Omental fat pad (tissue), 4 donors: ENCODE measurements around the gene SH2D4B. TPM values are rescaled to one million over a fixed set of nuclear protein-coding genes. Genes with fewer than 3 reads are reported as not detected.

Experiments used
- ATAC-seq: fragments of 150-250 bp; one replicate; pipeline ENCODE4 v1.9.1; 2016; ENCODE audit warnings: mild to moderate bottlenecking, moderate library complexity; ENCODE audit not compliant: low FRiP score
- DNase-seq: peaks from one replicate; pipeline ENCODE4 v3.0.0-alpha.2; 2019; ENCODE audit warnings: low spot score
- CTCF ChIP-seq, 3 donors: fragments of 450-650 bp; IDR thresholded peaks; one replicate each; pipeline ENCODE4 v1.5.1; 2016 to 2017; ENCODE audit warnings: antibody characterized with exemption in 3 of 3, mild to moderate bottlenecking in 3 of 3, moderate library complexity in 2 of 3
- total RNA-seq, 4 donors: library from RNA; depleted of rRNA; stranded (reverse); fragments of >200 nt; gene quantifications; one replicate each; pipeline ENCODE4 v1.1.0, GENCODE V29; 2016

The SH2D4B gene
- total RNA-seq, 4 donors from 2014 or later = 0.13 TPM; not detected in 3

- no peak for DNase-seq
- no peak for ATAC-seq
- TF ChIP-seq CTCF (IDR thresholded peaks at IDR 0.05) = no peak
These were observed 36.3 kb upstream of the SH2D4B start for GRCh38 chr10:80501381-80501912.

- DNase-seq = no peak
- TF ChIP-seq CTCF (IDR thresholded peaks at IDR 0.05) = no peak
These were observed 35.7 kb upstream of the SH2D4B start for GRCh38 chr10:80501913-80502521.

GRCh38 chr10:80502621-80503583 lies 34.8 kb upstream of the SH2D4B start:
- no peak for ATAC-seq
- no peak for DNase-seq
- no peak for TF ChIP-seq CTCF (IDR thresholded peaks at IDR 0.05)

More at GRCh38 chr10:80501913-80502521, 35.7 kb upstream of the SH2D4B start:
- no peak for ATAC-seq

- no peak for TF ChIP-seq CTCF (IDR thresholded peaks at IDR 0.05)
- DNase-seq (no peak), ATAC-seq (no peak)
These were observed 34.0 kb upstream of the SH2D4B start for GRCh38 chr10:80503584-80504157.

GRCh38 chr10:80504158-80504811 lies 33.4 kb upstream of the SH2D4B start:
- ATAC-seq = no peak
- DNase-seq = no peak
- no peak for TF ChIP-seq CTCF (IDR thresholded peaks at IDR 0.05)

- TF ChIP-seq CTCF (IDR thresholded peaks at IDR 0.05) = no peak
- no peak for ATAC-seq
- DNase-seq = no peak
These were observed 32.7 kb upstream of the SH2D4B start for GRCh38 chr10:80504897-80505465.
